T-cell (primary cell): Measurements from ENCODE around the gene F2R. TPM values are rescaled to one million over a fixed set of nuclear protein-coding genes. Genes with fewer than 3 reads are reported as not detected.
A peak's percentile ranks its signal among the peaks of the same experiment; 100 is the strongest.

ENCODE experiments used
- ATAC-seq, 4 experiments: fragments of 200-7000 bp in 3 of 4; fragments of 150-1000 bp in 1 of 4; cut with Tn5 transposase; replicated peaks in 1 of 4; 1 replicate in 3 of 4; 2 replicates in 1 of 4; pipeline ENCODE4 v1.10.0; 2021; ENCODE audit warnings: moderate library complexity in 3 of 4, mild to moderate bottlenecking in 2 of 4, moderate number of reproducible peaks in 1 of 4
- CTCF ChIA-PET, 2 donors: fragments of 300-600 bp; sonication (Branson Sonifier 250); formaldehyde crosslinking; loops; one replicate each; lab custom pipeline; 2022; ENCODE audit warnings: antibody characterized with exemption in 2 of 2; lab: Charles Lee
- POLR2A ChIA-PET, 2 donors: fragments of 300-600 bp; sonication (Branson Sonifier 250); formaldehyde crosslinking; loops; one replicate each; lab custom pipeline; 2022; ENCODE audit warnings: antibody characterized with exemption in 2 of 2; lab: Charles Lee
- DNase-seq, 35 experiments: peaks; one replicate each; pipeline versions ENCODE4 v3.0.0 to v3.0.0-alpha.2; 2013 to 2023
- H3K27ac ChIP-seq: one replicate; pipeline ENCODE4 v1.5.1; 2013; ENCODE audit warnings: low read length
- H3K27me3 ChIP-seq, 2 experiments: replicated peaks in 1 of 2; 1 replicate in 1 of 2; 2 replicates in 1 of 2; pipeline versions ENCODE4 v1.6.1 to v1.7.0; 2013; ENCODE audit warnings: low read length in 1 of 2, mixed read lengths in 1 of 2; ENCODE audit not compliant: control insufficient read depth in 2 of 2, insufficient read depth in 2 of 2; ENCODE audit errors: extremely low read depth in 1 of 2
- H3K36me3 ChIP-seq, 2 donors: 1 replicate in 1 of 2; 2 replicates in 1 of 2; pipeline versions ENCODE4 v1.6.1 to v1.7.0; 2013; ENCODE audit warnings: low read length in 1 of 2; ENCODE audit not compliant: control insufficient read depth in 2 of 2, insufficient read depth in 1 of 2; ENCODE audit errors: extremely low read depth in 1 of 2
- H3K4me1 ChIP-seq, 2 experiments: 1 replicate in 1 of 2; 2 replicates in 1 of 2; pipeline versions ENCODE4 v1.6.1 to v1.7.0; 2013; ENCODE audit warnings: low read length in 2 of 2, mixed read lengths in 1 of 2; ENCODE audit not compliant: insufficient read depth in 2 of 2, control insufficient read depth in 1 of 2; ENCODE audit errors: extremely low read depth in 1 of 2
- H3K4me3 ChIP-seq, 2 donors: 1 replicate in 1 of 2; 2 replicates in 1 of 2; pipeline versions ENCODE4 v1.5.1 to v1.7.0; 2013; ENCODE audit warnings: mild to moderate bottlenecking in 2 of 2, low read length in 1 of 2, moderate library complexity in 1 of 2; ENCODE audit not compliant: control insufficient read depth in 1 of 2; ENCODE audit errors: extremely low read depth in 1 of 2
- H3K9me3 ChIP-seq: 2 replicates; pipeline ENCODE4 v1.7.0; 2013
- H3K27ac Mint-ChIP-seq, 2 donors: one replicate each; pipeline ENCODE4 v1.8.0; 2020 to 2021; ENCODE audit warnings: mild to moderate bottlenecking in 2 of 2, mixed read lengths in 2 of 2
- H3K27me3 Mint-ChIP-seq, 2 donors: one replicate each; pipeline ENCODE4 v1.8.0; 2021 to 2022; ENCODE audit warnings: mixed read lengths in 2 of 2
- H3K36me3 Mint-ChIP-seq: one replicate; pipeline ENCODE4 v1.8.0; 2021; ENCODE audit warnings: mixed read lengths
- H3K4me1 Mint-ChIP-seq, 3 donors: one replicate each; pipeline ENCODE4 v1.8.0; 2020 to 2022; ENCODE audit warnings: mixed read lengths in 3 of 3, mild to moderate bottlenecking in 1 of 3
- H3K4me3 Mint-ChIP-seq, 3 donors: one replicate each; pipeline ENCODE4 v1.8.0; 2020 to 2022; ENCODE audit warnings: mild to moderate bottlenecking in 3 of 3, mixed read lengths in 3 of 3, moderate library complexity in 3 of 3
- H3K9me3 Mint-ChIP-seq, 3 donors: one replicate each; pipeline ENCODE4 v1.8.0; 2020 to 2022; ENCODE audit warnings: mixed read lengths in 3 of 3
- WGBS: methylation state at CpG from one replicate; pipeline ENCODE4 v1.1.5; 2013; ENCODE audit warnings: missing lambda C conversion rate; ENCODE audit not compliant: insufficient coverage; 5-methylcytosine and 5-hydroxymethylcytosine counted together
- total RNA-seq, 35 experiments: library from RNA in 6 of 35; stranded (reverse) in 6 of 35; fragments of 120-200 nt in 1 of 35; gene quantifications; one replicate each; pipeline versions ENCODE4 v1.2.1 to v1.2.4 and lab custom pipeline; 2013 to 2026

F2R gene
- total RNA-seq, 5 donors from 2014 or later (not counting 1 experiment from before 2014, with no cell fraction given): 4.3 to 16.3 (median 9.6) TPM

DNA sequence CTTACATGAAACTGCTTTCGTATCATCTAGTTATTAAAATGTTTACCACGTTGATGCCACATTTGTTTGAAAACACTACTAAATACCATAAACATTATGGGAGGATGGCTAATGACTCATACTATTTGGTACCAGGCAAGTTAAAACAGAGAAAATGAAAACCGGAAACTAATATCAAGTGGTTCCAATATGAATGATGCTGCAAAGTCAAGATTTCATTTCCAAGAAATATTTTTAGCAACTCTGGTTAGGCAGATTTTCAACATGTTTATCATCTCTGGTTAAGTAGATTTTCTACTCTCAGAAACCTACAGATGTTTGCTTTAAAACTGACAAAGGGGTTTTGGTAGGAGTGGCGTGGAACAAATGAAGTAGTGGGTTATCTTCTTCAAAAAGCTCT lies 4.9 kb upstream of the F2R start:
- DNase-seq (no peak), ATAC-seq (no peak)
- ChIA-PET POLR2A (no interaction called here), CTCF (interaction anchor here in 1 of 2 donors (0.5 kb wide), 1 partner anchor 30 kb away, joined by 5 read pairs; no protein-coding TSS in a partner anchor)
- Mint-ChIP-seq H3K27me3 (peaks cover 11 to 13% of the 10 kb centered on the region in 2 donors), H3K4me3 (no peak overlapping the region), H3K9me3 (no peaks in the 10 kb centered on the region), H3K36me3 (peaks cover 4% of the 10 kb centered on the region), H3K4me1 (peaks cover 14 to 33% (median 20%) of the 10 kb centered on the region in 3 donors), H3K27ac (peak overlapping the region in 1 of 2 donors; percentile 47)
- H3K9me3 ChIP-seq: no peaks in the 10 kb centered on the region
- H3K4me1 ChIP-seq: peaks cover 0 to 14% of the 10 kb centered on the region in 2 experiments
- no peak overlapping the region for H3K27ac ChIP-seq
- H3K36me3 ChIP-seq: peaks cover 0 to 7% of the 10 kb centered on the region in 2 donors
- 33% methylated on average over 1 of the region's 4 CpGs for WGBS
- H3K27me3 ChIP-seq: peaks cover 0 to 13% of the 10 kb centered on the region in 2 experiments
- H3K4me3 ChIP-seq: no peak overlapping the region

DNA sequence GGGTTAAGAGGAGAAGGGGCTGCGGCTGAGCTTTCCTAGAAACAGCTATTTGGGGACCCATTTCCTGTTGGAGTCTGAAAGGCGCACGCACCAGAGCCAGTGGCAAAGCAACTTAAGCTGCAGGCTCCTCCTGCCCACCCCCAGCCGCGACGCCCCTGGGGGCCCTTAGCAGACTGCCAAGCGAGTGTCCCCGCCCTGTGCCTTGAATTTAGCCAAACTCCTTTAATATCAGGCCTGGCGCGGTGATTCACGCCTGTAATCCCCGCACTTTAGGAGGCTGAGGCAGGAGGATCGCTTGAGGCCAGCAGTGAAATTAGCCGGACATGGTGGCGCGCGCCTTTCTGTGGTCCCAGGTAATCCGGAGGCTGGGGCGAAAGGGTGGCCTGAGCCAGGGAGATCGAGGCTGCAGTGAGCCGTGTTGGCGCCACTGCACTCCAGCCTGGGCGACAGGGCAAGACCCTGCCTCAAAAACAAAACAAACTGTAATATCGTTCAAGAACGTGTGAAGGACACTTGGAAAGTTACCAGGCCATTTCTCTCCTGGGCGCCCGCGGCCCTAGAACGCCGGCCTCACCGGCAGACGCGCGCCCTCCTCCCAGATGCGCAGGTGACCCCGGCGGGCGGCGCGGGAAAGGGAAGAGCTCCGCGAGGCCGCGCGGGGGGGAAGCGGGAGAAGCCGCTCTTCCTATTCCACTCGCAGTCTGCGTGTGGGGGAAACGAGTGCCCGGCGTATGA lies 1.0 kb upstream of the F2R start:
- Mint-ChIP-seq H3K9me3 (no peaks in the 10 kb centered on the region), H3K36me3 (peaks cover 2% of the 10 kb centered on the region), H3K27me3 (peaks cover 22 to 30% of the 10 kb centered on the region in 2 donors), H3K27ac (no peak overlapping the region), H3K4me3 (peak overlapping the region; percentile 82 to 87 (median 85)), H3K4me1 (peaks cover 32 to 54% (median 32%) of the 10 kb centered on the region in 3 donors)
- Histone ChIP-seq H3K27me3 (peaks cover 0 to 19% of the 10 kb centered on the region in 2 experiments), H3K36me3 (no peaks in the 10 kb centered on the region), H3K9me3 (no peaks in the 10 kb centered on the region), H3K4me1 (peaks cover 3 to 38% of the 10 kb centered on the region in 2 experiments), H3K27ac (no peak overlapping the region), H3K4me3 (peak overlapping the region; percentile 75 to 82)
- 2% methylated on average over 46 of the region's 52 CpGs for WGBS
- POLR2A ChIA-PET: interaction anchor here in 1 of 2 donors (0.7 kb wide), 1 partner anchor 1056 kb away, joined by 8 read pairs; no protein-coding TSS in a partner anchor
- DNase-seq: peak in 7 of 35 experiments; percentile 5 to 21 (median 11)
- CTCF ChIA-PET: interaction anchor here (0.6 to 1.8 kb wide), 6 partner anchors 11 to 777 kb away, joined by 3 to 13 read pairs (median 4); partner anchors contain the start of genes WDR41 (in 1 of the 2) and ZBED3 (in 1 of the 2)
- peak in 2 of 4 experiments; percentile 16 to 19 for ATAC-seq

- Mint-ChIP-seq H3K36me3 (peaks cover 2% of the 10 kb centered on the region), H3K4me3 (peak overlapping the region; percentile 82 to 87 (median 85)), H3K9me3 (no peaks in the 10 kb centered on the region), H3K27ac (no peak overlapping the region), H3K27me3 (peaks cover 22 to 30% of the 10 kb centered on the region in 2 donors), H3K4me1 (peaks cover 32 to 54% (median 32%) of the 10 kb centered on the region in 3 donors)
- peaks cover 0 to 19% of the 10 kb centered on the region in 2 experiments for H3K27me3 ChIP-seq
- no peak overlapping the region for H3K27ac ChIP-seq
- no peaks in the 10 kb centered on the region for H3K36me3 ChIP-seq
- peak in 3 of 35 experiments; percentile 10 to 39 (median 15) for DNase-seq
- CTCF ChIA-PET: interaction anchor here (0.6 to 1.8 kb wide), 5 partner anchors 29 to 777 kb away, joined by 3 to 13 read pairs (median 5); partner anchors contain the start of genes WDR41 (in 1 of the 2) and ZBED3 (in 1 of the 2)
- H3K4me1 ChIP-seq: peaks cover 3 to 42% of the 10 kb centered on the region in 2 experiments
- 0% methylated on average over 11 of the region's 14 CpGs for WGBS
- POLR2A ChIA-PET: interaction anchor here in 1 of 2 donors (0.7 kb wide), 1 partner anchor 1056 kb away, joined by 8 read pairs; no protein-coding TSS in a partner anchor
- ATAC-seq: peak in 3 of 4 experiments; percentile 8 to 32 (median 21)
- peak overlapping the region; percentile 75 to 82 for H3K4me3 ChIP-seq
- H3K9me3 ChIP-seq: no peaks in the 10 kb centered on the region
These were observed 515 bp upstream of the F2R start for GRCh38 chr5:76715486-76715735.

- H3K27me3 Mint-ChIP-seq: peaks cover 22 to 30% of the 10 kb centered on the region in 2 donors
- POLR2A ChIA-PET: interaction anchor here in 1 of 2 donors (0.5 kb wide), 1 partner anchor 1207 kb away, joined by 3 read pairs; no protein-coding TSS in a partner anchor
- H3K27ac ChIP-seq: no peak overlapping the region
- ATAC-seq: peak in 3 of 4 experiments; percentile 14 to 32 (median 24)
- CTCF ChIA-PET: interaction anchor here in 1 of 2 donors (0.6 to 1.9 kb wide), 3 partner anchors 17 to 64 kb away, joined by 5 to 19 read pairs (median 5); no protein-coding TSS in a partner anchor
- WGBS: under 1% methylated on average over 13 of the region's 29 CpGs
- no peaks in the 10 kb centered on the region for H3K9me3 ChIP-seq
- peak overlapping the region; percentile 34 to 52 for H3K27ac Mint-ChIP-seq
- peaks cover 3 to 47% of the 10 kb centered on the region in 2 experiments for H3K4me1 ChIP-seq
- H3K4me3 ChIP-seq: peak overlapping the region; percentile 82 to 86
- DNase-seq: peak in 5 of 35 experiments; percentile 1 to 24 (median 7)
- no peaks in the 10 kb centered on the region for H3K36me3 ChIP-seq
- peaks cover 2% of the 10 kb centered on the region for H3K36me3 Mint-ChIP-seq
- peak overlapping the region; percentile 82 to 87 (median 85) for H3K4me3 Mint-ChIP-seq
- H3K27me3 ChIP-seq: peaks cover 0 to 19% of the 10 kb centered on the region in 2 experiments
- H3K9me3 Mint-ChIP-seq: no peaks in the 10 kb centered on the region
- peaks cover 25 to 46% (median 32%) of the 10 kb centered on the region in 3 donors for H3K4me1 Mint-ChIP-seq
These were observed 681 bp downstream of the F2R start for GRCh38 chr5:76716456-76717157.

DNA sequence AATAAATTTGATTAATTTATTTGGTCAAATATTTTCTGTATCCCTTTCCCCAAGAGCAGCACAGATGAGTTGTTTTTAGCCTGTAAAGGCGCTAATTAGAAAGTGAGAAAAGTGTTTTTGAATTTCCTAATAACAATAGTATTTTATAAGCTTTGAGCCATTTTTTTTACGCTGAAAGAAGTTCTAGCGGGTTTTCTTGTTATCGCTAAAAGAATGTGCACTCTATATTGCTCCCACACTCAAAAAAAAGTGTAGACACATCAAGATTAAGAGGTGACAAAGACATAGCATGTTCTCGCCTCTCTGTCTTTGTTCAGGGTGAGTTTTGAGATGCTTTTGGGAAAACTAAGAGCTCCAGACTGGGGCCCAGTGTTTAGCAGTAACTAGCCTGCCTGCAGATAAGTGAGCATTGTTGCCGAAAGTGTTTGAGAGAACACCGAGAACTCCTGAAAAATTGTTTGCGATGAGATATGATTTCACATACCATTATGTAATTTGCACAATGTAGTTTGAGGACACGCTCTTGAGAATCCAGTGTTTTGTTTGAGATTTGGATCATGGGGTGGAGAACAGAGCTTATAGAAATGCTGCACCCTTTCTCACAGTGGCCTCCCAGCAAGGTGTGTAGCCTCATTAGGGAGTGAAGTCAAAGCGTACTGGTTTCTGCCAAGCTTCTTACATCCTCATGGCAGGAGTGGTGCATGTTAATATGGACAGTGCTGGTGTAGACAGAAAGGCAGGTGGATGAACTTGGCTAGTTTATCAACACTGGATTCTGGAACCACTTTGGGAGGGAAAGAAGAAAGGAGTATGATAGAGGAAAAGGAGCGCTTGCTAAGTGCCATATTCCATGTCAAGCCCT lies 1.5 kb downstream of the F2R start:
- Histone ChIP-seq H3K9me3 (no peaks in the 10 kb centered on the region), H3K4me3 (peak overlapping the region in 1 of 2 donors; percentile 82), H3K27ac (no peak overlapping the region), H3K27me3 (peaks cover 0 to 19% of the 10 kb centered on the region in 2 experiments), H3K36me3 (no peaks in the 10 kb centered on the region), H3K4me1 (peaks cover 3 to 47% of the 10 kb centered on the region in 2 experiments)
- H3K27me3 Mint-ChIP-seq: peaks cover 22 to 30% of the 10 kb centered on the region in 2 donors
- H3K9me3 Mint-ChIP-seq: no peaks in the 10 kb centered on the region
- ATAC-seq (no peak), DNase-seq (no peak)
- WGBS: 100% methylated on average over 1 of the region's 11 CpGs
- peak overlapping the region in 1 of 2 donors; percentile 52 for H3K27ac Mint-ChIP-seq
- peaks cover 25 to 46% (median 32%) of the 10 kb centered on the region in 3 donors for H3K4me1 Mint-ChIP-seq
- peaks cover 2% of the 10 kb centered on the region for H3K36me3 Mint-ChIP-seq
- CTCF ChIA-PET: interaction anchor here (0.6 to 1.9 kb wide), 5 partner anchors 16 to 1640 kb away, joined by 3 to 19 read pairs (median 5); no protein-coding TSS in a partner anchor
- H3K4me3 Mint-ChIP-seq: peak overlapping the region; percentile 82 to 87 (median 85)
- POLR2A ChIA-PET: no interaction called here
